Activated naive CD8-positive, alpha-beta T cell treated with anti-CD3 and anti-CD28 coated beads, Interleukin-2, amount 50 U/mL, for 24 hours (primary cell): Measurements from ENCODE around the gene MTARC2.
A peak's percentile ranks its signal among the peaks of the same experiment; 100 is the strongest.

Experiments
- ATAC-seq: fragments of 150-1000 bp; cut with Tn5 transposase; one replicate; pipeline ENCODE4 v1.10.0; 2021
- DNase-seq: peaks from one replicate; pipeline ENCODE4 v3.0.0; 2021
- H3K27ac Mint-ChIP-seq: one replicate; pipeline ENCODE4 v1.8.0; 2021; ENCODE audit warnings: mild to moderate bottlenecking, mixed read lengths
- H3K27me3 Mint-ChIP-seq: one replicate; pipeline ENCODE4 v1.8.0; 2021; ENCODE audit warnings: mixed read lengths
- H3K36me3 Mint-ChIP-seq: one replicate; pipeline ENCODE4 v1.8.0; 2021; ENCODE audit warnings: low read depth, mixed read lengths
- H3K4me1 Mint-ChIP-seq: one replicate; pipeline ENCODE4 v1.8.0; 2021; ENCODE audit warnings: mixed read lengths
- H3K4me3 Mint-ChIP-seq: one replicate; pipeline ENCODE4 v1.8.0; 2021; ENCODE audit warnings: mild to moderate bottlenecking, moderate library complexity, mixed read lengths
- H3K9me3 Mint-ChIP-seq: one replicate; pipeline ENCODE4 v1.8.0; 2021; ENCODE audit warnings: mixed read lengths

The MTARC2 gene

DNA sequence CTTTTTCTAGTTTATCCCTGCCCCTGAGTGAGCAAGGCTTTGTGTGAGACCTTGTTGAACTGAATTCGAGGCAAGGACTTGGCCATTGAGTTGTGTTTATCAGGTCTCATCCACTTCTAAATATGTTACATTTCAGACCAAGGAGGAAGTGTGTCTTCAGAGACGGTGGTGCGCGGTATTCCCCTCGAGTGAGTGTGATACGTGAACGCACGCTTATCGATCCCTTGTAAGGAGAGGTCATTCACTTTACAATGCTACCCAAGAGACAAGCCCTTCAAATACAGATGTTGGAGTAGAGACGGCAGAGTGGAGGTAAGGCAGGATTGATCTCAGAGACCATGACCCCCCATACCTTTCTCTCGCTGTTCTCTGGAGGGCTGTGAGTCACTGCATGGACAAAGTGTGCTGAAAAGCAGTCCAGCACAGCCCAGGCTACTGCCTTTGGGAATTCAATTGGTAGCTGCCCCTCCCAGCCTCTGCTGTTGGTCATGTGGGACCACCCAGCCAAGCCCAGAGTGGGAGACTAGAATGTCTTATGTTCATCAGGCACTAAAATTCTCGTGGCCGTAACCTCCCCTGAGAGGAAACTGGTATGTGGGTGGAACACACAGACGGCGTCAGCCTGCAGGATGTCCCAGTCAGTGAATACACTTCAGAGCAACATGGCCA lies 22.3 kb downstream of the MTARC2 start:
- no peaks in the 10 kb centered on the region for H3K9me3 Mint-ChIP-seq
- H3K4me1 Mint-ChIP-seq, result no peaks in the 10 kb centered on the region
- ATAC-seq, result no peak
- peaks cover 10% of the 10 kb centered on the region for H3K27me3 Mint-ChIP-seq
- H3K36me3 Mint-ChIP-seq, result no peaks in the 10 kb centered on the region
- H3K27ac Mint-ChIP-seq, result no peak overlapping the region
- no peak for DNase-seq
- H3K4me3 Mint-ChIP-seq, result no peak overlapping the region

- DNase-seq (no peak), ATAC-seq (no peak)
- H3K27me3 Mint-ChIP-seq, result peaks cover 24% of the 10 kb centered on the region
- no peak overlapping the region for H3K4me3 Mint-ChIP-seq
- H3K36me3 Mint-ChIP-seq, result no peaks in the 10 kb centered on the region
- no peak overlapping the region for H3K27ac Mint-ChIP-seq
- H3K9me3 Mint-ChIP-seq, result no peaks in the 10 kb centered on the region
- no peaks in the 10 kb centered on the region for H3K4me1 Mint-ChIP-seq
Observed at GRCh38 chr1:220772846-220773245, 24.7 kb downstream of the MTARC2 start.

DNA sequence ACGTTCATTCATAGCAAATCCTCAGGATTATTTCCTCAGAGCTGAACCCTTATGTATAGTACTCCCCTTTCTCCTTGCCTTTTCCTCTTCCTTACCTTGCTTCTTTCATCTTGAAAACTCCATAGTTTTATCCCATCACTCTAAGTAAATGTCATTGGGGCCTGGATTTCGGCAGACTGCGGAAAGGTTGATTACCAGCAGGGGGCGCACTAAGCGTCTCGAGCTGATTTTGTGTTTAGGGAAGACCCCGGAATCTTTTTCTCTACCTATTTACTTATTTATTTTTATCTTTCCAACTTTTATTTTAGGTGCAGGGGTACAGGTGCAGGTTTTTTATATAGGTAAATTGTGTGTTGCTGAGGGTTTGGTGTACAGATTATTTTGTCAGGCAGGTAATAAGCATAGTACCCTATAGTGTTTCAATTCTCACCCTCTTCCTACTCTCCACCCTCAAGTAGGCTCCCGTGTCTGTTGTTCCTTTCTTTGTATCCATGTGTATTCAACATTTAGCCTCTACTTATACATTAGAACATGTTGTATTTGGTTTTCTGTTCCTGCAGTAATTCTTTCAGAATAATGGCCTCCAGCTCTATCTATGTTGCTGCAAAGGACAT lies 27.2 kb downstream of the MTARC2 start:
- H3K4me3 Mint-ChIP-seq, result no peak overlapping the region
- peak; percentile 55 for DNase-seq
- no peaks in the 10 kb centered on the region for H3K36me3 Mint-ChIP-seq
- H3K9me3 Mint-ChIP-seq, result no peaks in the 10 kb centered on the region
- H3K27ac Mint-ChIP-seq, result no peak overlapping the region
- ATAC-seq, result no peak
- no peaks in the 10 kb centered on the region for H3K4me1 Mint-ChIP-seq
- peaks cover 24% of the 10 kb centered on the region for H3K27me3 Mint-ChIP-seq

DNA sequence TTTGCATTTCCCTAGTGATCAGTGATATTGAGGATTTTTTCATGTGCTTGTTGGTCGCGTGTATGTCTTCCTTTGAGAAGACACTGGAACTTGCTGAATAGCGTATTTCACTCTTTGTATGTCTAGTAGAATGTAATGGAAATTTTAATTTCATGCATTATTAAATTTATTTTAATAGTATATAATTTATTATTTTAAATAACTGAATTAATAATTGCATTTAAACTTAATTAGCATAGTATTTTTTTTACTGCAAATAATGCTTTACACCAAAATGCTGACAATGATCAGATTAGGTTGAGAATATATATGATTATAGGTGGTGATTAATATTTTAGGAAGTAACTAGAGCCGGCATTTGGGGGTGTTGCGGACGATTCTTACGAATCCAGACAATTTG lies 28.1 kb downstream of the MTARC2 start:
- no peak overlapping the region for H3K4me3 Mint-ChIP-seq
- no peaks in the 10 kb centered on the region for H3K36me3 Mint-ChIP-seq

DNA sequence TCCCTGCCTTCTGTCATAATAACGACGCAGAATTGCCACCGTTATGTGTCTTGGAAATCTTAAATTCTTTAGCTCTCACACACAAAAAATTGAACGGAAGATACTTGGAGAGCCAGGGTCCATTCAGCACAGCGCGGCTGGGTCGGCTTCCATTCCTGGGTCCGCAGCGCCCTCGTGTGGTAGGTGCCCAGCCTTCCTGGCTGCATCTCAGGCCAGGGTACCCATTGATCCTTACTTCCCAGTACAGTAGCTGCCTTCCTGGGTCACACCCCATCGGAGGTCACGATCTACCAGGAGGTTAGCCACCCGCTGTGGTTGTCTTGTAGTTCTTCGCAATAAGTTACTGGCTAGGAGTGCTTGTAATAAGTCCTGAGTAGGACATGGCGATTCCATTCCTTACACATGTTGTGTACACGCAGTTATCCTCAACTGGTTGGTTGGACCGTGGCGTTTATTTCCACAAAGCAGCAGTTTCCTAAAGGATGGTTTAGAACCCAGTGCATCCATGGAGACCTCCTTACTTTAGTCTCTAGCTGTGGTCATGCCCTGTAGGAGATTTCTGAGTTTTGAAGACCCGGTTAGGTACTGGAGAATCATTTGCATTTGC lies 28.7 kb downstream of the MTARC2 start:
- DNase-seq, result peak; percentile 78
- Mint-ChIP-seq H3K27me3 (peaks cover 29% of the 10 kb centered on the region), H3K4me3 (no peak overlapping the region), H3K4me1 (no peaks in the 10 kb centered on the region), H3K27ac (no peak overlapping the region), H3K9me3 (no peaks in the 10 kb centered on the region), H3K36me3 (no peaks in the 10 kb centered on the region)
- peak; percentile 88 for ATAC-seq

More for the DNA sequence above, 28.1 kb downstream of the MTARC2 start:
- no peaks in the 10 kb centered on the region for H3K4me1 Mint-ChIP-seq
- H3K9me3 Mint-ChIP-seq, result no peaks in the 10 kb centered on the region
- no peak for DNase-seq
- ATAC-seq, result no peak
- H3K27ac Mint-ChIP-seq, result no peak overlapping the region
- peaks cover 26% of the 10 kb centered on the region for H3K27me3 Mint-ChIP-seq

DNA sequence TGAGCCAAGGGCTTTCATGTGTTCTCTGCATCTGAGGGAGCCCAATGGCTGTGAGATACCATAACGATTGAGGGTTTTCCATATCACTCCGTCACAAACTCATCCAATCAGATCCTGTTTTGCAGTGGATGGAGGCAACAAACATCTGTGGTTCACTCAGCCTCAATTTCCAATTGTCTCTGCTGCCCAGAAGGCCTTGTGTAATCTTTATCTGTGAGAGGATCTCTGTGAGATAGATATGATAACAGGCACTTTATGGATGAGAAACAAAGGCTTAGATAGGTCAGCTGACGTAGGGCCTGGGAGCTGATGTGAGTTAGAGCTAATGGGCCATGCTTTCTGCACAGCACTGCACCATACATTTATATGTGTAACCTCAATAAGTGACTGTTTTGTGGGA lies 35.3 kb downstream of the MTARC2 start:
- Mint-ChIP-seq H3K27me3 (peaks cover 48% of the 10 kb centered on the region), H3K4me1 (peaks cover 4% of the 10 kb centered on the region), H3K27ac (no peak overlapping the region), H3K4me3 (no peak overlapping the region), H3K36me3 (no peaks in the 10 kb centered on the region), H3K9me3 (no peaks in the 10 kb centered on the region)
- ATAC-seq (no peak), DNase-seq (no peak)

DNA sequence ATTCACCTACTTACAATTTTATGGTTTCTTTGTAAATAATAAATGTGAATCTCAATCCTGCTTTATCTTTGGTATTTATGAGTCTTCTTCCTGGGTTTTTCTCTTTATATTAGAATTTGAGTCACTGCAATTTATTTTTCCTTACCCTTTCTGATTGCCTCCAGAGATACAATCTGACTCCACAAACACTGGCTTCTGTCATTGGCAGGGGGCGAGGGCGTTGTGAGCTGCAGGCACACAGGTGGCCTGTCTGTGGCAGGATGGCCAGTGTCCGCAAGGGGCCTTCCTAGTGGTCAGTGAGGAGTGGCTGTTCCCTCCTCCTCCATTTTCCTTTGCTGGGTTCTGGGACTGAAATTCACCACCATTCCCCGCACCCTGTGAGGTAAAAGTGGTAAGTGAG lies 36.6 kb downstream of the MTARC2 start:
- peaks cover 52% of the 10 kb centered on the region for H3K27me3 Mint-ChIP-seq
- no peaks in the 10 kb centered on the region for H3K36me3 Mint-ChIP-seq
- ATAC-seq (no peak), DNase-seq (no peak)
- H3K27ac Mint-ChIP-seq, result no peak overlapping the region
- H3K4me1 Mint-ChIP-seq, result peaks cover 4% of the 10 kb centered on the region
- H3K9me3 Mint-ChIP-seq, result peaks cover 3% of the 10 kb centered on the region
- no peak overlapping the region for H3K4me3 Mint-ChIP-seq

DNA sequence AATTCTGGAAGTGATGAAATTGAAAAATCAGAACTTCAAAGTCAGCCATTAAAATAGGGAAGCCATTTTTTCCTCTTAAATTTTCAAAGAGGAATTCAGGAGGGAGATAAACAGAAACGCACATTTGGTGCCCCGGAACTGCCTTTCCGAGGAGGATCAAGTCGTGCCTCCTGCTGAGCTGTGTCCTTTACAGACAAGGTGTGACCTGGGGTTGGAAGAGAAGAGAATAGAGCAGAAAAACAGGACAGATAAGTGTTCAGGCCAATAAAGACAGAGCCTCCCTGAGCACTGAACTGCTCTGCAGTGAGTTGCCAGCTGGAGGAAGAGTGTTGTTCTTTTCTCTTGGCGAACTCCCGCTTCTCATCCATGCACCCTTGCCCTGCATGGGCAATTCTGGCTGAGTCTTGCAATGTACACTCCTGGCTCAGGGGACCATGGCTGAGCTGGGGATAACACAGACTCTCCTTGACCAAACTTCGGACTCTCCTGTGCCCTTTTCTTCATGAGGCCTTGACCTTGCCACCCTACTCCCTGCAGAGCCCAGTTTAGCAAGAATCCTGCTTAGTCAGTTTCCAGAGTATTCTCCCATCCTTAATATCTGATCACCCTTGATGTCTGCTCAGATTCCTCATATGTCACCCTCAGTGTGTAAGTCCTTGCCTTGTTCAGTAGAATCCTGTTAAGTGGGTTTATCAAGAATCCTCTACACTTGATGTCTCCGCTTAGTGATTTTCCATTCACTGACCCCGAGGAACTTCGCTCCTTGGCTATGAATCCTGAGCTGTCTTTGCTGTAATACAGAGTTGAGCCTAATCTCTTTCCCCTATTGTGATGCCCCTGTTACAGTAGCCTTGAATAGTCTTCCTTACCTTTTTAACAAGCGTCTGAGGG lies 37.3 kb downstream of the MTARC2 start:
- Mint-ChIP-seq H3K27ac (no peak overlapping the region), H3K36me3 (no peaks in the 10 kb centered on the region), H3K4me1 (peaks cover 4% of the 10 kb centered on the region), H3K27me3 (peaks cover 52% of the 10 kb centered on the region), H3K9me3 (peaks cover 3% of the 10 kb centered on the region), H3K4me3 (no peak overlapping the region)
- DNase-seq, result no peak
- no peak for ATAC-seq

DNA sequence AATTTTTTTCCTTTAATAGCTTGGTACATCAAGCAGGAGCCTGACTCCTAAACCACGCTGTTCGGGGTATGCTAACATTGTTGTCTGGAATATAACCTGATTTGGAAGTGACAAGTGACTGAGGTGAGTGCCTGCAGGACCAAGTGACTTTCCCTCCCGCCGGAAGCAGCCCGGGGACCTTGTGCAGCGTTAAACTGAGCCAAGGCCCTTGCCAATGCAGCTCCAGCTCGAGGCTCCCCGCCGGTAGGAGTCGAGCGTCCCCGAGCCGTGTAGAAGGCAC lies 37.9 kb downstream of the MTARC2 start:
- peaks cover 4% of the 10 kb centered on the region for H3K4me1 Mint-ChIP-seq
- peaks cover 51% of the 10 kb centered on the region for H3K27me3 Mint-ChIP-seq
- no peak for ATAC-seq
- no peaks in the 10 kb centered on the region for H3K36me3 Mint-ChIP-seq
- H3K27ac Mint-ChIP-seq, result no peak overlapping the region
- no peak for DNase-seq
- no peak overlapping the region for H3K4me3 Mint-ChIP-seq
- peaks cover 3% of the 10 kb centered on the region for H3K9me3 Mint-ChIP-seq

- ATAC-seq (peak; percentile 50), DNase-seq (no peak)
- Mint-ChIP-seq H3K4me3 (peak within 1 kb of the TSS; percentile 21), H3K4me1 (peaks cover 4% of the 10 kb centered on the region), H3K27ac (no peak within 1 kb of the TSS), H3K36me3 (no peaks in the 10 kb centered on the region), H3K27me3 (peaks cover 49% of the 10 kb centered on the region), H3K9me3 (peaks cover 3% of the 10 kb centered on the region)
Observed at GRCh38 chr1:220786337-220787068, 38.4 kb downstream of the MTARC2 start, which contains the start of gene MTARC1. MTARC1 (plus strand) TSS chr1:220786913; CDS start chr1:220786945, 32 bp downstream.

DNA sequence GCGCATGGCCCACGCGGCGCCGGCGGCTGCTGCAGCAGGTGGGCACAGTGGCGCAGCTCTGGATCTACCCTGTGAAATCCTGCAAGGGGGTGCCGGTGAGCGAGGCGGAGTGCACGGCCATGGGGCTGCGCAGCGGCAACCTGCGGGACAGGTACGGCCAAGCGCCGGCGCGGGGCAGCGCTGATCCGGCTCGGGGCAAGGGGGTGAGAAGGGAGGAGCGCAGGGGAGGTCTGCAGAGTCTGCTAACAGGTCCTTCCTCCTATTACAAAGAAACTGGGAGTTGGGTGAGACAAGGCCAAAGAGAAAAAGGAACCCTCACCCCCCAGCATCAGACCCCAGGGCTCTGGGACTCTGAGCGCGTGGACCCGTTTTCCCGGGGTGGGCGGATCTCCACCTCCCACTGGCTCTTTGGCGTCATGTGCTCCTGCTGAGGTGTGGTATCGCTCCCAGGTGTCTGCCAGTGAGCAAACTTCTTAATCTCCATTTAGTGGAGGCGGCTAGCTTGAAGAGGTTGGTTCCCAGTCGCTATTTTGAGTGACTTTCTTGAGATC lies 39.0 kb downstream of the MTARC2 start:
- Mint-ChIP-seq H3K4me3 (peak overlapping the region; percentile 21), H3K9me3 (peaks cover 3% of the 10 kb centered on the region), H3K4me1 (peaks cover 4% of the 10 kb centered on the region), H3K27ac (no peak overlapping the region), H3K27me3 (peaks cover 47% of the 10 kb centered on the region), H3K36me3 (no peaks in the 10 kb centered on the region)
- DNase-seq (no peak), ATAC-seq (no peak)

DNA sequence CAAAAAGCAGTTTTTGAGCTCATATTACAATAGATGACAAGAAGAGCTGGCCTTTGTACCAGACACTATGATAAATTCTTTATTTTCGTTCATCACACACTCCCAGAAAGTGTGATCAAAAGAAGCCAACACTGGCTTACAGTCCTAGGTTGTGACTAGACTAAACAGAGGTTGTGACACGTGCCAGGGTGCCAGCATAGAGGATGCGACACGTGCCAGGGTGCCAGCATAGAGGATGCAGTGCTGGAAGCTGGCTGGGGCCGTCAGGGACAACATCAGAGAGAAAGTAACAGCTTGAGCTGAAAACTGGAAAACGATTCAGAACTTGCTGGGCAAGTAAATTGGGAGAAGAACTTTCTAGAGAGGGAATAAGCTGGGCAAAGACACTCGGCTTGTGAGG lies 40.8 kb downstream of the MTARC2 start:
- H3K9me3 Mint-ChIP-seq, result peaks cover 3% of the 10 kb centered on the region
- no peak for ATAC-seq
- H3K27ac Mint-ChIP-seq, result no peak overlapping the region
- H3K36me3 Mint-ChIP-seq, result no peaks in the 10 kb centered on the region
- H3K4me1 Mint-ChIP-seq, result peaks cover 4% of the 10 kb centered on the region
- H3K27me3 Mint-ChIP-seq, result peaks cover 38% of the 10 kb centered on the region
- no peak overlapping the region for H3K4me3 Mint-ChIP-seq
- no peak for DNase-seq

DNA sequence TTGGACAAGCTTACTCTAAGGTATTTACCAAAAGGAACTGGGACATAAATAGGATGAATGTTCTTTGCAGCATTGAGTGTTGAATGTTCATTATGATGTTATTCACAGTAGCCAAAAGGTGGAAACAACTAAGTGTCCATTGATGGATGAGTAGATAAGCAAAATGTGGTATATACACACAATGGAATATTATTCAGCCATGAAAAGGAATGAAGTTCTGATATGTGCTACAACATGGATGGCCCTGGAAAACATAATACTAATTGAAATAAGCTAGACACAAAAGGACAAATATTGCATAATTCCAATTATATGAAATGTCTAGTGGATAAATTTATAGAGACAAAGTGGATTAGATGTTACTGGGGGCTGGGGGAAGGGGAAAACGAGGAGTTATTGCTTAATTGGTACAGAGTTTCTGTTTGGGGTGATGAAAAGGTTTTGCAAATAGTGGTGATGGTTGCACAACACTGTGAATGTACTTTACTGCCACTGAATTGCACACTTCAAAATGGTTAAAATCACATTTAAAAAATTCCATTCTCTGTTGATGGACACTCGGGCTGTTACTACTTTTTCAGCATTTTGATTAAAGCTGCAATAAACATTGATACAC lies 41.5 kb downstream of the MTARC2 start:
- peaks cover 3% of the 10 kb centered on the region for H3K9me3 Mint-ChIP-seq
- H3K27ac Mint-ChIP-seq, result no peak overlapping the region
- peaks cover 34% of the 10 kb centered on the region for H3K27me3 Mint-ChIP-seq
- no peak for DNase-seq
- H3K4me3 Mint-ChIP-seq, result no peak overlapping the region
- no peaks in the 10 kb centered on the region for H3K36me3 Mint-ChIP-seq
- no peak for ATAC-seq
- H3K4me1 Mint-ChIP-seq, result peaks cover 4% of the 10 kb centered on the region

GRCh38 chr1:220791285-220791684 lies 43.2 kb downstream of the MTARC2 start:
- Mint-ChIP-seq H3K27ac (no peak overlapping the region), H3K36me3 (no peaks in the 10 kb centered on the region), H3K9me3 (peaks cover 3% of the 10 kb centered on the region), H3K4me3 (no peak overlapping the region), H3K4me1 (peaks cover 2% of the 10 kb centered on the region), H3K27me3 (peaks cover 19% of the 10 kb centered on the region)
- DNase-seq (no peak), ATAC-seq (no peak)
